GM19397 (cell line): ENCODE measurements around the gene ADSS1.
A peak's percentile ranks its signal among the peaks of the same experiment; 100 is the strongest.
"Not testable (repeated sequence)": the region's sequence is repeated elsewhere in the genome, so short reads cannot be mapped to it uniquely, and the experiment has no call there.

Experiments
- ATAC-seq: cut with Tn5 transposase; IDR thresholded peaks from one replicate; pipeline ENCODE4 v1.9.1; 2021; ENCODE audit warnings: mild to moderate bottlenecking, moderate library complexity; ENCODE audit not compliant: unreplicated experiment

The ADSS1 gene

GRCh38 chr14:104746071-104746545 lies 22.1 kb downstream of the ADSS1 start:
- ATAC-seq, result no peak

DNA sequence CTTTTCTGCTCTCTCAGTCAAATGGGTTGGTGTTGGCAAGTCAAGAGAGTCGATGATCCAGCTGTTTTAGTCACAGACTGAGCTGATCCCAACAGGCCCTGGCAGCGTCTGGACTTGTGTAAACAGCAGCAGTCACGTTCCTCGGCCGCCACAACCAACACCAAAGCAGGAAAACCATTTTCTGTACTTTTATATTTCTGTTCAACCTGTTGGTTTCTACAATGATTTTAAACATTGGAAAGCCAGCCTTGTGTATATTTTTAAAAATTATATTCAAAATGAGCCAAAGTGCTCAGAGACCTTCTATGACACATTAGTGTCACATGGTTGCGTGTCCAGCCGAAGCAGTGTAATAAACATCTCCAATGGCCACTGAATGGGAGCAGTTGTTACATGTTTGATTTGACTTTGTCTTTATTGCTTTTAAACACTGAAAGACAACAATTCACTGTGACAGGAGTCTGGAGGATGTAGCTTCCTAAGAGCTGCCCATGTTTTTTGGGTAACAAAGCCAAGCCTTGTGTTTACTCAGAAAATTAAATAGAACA lies 23.0 kb downstream of the ADSS1 start:
- ATAC-seq, result no peak

GRCh38 chr14:104747876-104748275 lies 23.8 kb downstream of the ADSS1 start:
- ATAC-seq, result no peak

DNA sequence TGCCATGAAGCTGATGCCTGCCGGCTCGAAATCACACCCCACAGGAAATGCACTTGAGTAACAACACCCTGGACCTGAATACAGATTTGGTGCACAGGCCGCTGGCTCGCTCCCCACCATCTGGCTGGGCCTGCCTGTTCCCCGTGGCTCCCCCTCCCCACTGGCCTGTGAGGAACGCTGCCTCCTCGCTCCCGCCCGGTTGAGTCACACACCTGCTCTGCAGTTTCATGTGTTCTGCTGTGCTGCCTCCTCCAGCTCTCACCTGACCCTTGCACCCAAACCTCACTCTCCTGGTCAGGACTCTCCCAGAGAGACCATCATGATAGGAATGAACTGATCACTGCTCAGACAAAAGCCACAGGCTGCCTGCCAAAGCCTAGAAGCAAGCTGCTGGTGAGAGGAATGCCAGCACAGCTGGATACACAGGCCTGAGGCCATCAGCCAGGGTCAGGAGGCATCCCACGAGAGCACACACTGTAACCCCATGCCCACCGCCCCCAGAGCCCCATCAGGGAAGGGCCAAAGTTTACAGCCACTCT lies 25.2 kb downstream of the ADSS1 start:
- no peak for ATAC-seq

GRCh38 chr14:104750056-104750752 lies 26.2 kb downstream of the ADSS1 start:
- ATAC-seq, result no peak

GRCh38 chr14:104750753-104751057 lies 26.7 kb downstream of the ADSS1 start:
- ATAC-seq, result not testable (repeated sequence)

DNA sequence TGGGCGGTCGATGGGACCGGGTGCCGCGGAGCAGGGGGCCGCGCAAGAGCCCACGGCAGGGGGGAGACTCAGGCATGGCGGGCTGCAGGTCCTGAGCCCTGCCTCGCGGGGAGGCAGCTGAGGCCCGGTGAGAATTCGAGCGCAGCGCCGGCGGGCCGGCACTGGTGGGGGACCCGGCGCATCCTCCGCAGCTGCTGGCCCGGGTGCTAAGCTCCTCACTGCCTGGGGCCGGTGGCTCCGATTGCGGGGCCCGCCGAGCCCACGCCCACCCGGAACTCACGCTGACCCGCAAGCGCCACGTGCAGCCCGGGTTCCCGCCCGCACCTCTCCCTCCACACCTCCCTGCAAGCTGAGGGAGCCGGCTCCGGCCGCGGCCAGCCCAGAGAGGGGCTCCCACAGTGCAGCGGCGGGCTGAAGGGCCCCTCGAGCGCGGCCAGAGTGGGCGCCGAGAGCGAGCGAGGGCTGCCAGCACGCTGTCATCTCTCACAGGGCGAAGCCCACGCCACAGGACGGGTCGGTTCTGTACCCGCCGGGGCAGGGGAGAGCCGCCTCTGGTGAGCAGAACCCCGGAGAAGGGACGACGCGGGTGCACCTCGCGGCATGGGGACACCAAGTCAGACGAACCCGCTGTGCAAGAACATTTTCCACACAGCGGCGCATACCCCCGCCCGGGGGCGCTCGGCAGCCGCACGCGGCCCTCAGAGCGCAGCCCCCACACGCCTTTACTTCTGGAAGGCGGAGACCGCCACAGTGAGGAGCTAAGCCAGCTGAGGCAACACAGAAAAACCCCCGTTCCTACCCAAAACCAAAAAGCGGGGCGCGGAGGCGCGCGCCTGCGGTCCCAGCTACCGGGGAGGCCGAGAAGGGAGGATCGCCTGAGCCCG lies 27.8 kb downstream of the ADSS1 start:
- no peak for ATAC-seq

DNA sequence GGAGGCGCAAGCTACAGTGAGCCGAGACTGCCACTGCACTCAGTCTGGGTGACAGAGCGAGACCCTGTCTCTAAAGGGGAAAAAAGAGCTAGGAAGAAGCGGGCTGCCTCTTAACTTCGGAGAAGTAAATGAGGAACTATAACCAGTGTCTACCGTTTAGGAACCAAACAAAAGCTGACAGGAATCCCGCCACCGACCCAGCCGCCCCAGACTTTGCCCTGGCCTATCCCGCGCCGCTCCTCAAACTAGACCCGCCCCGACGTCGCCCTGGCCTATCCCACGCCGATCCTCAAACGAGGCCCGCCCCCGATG lies 28.4 kb downstream of the ADSS1 start:
- ATAC-seq, result no peak

GRCh38 chr14:104752735-104753527 lies 28.9 kb downstream of the ADSS1 start, which contains the start of gene SIVA1:
Gene SIVA1 (plus strand): TSS chr14:104753147. CDS start chr14:104753202, 55 bp downstream.
- peak; percentile 89 for ATAC-seq

- ATAC-seq, result no peak
Measured at GRCh38 chr14:104753528-104754212, 29.6 kb downstream of the ADSS1 start.

- no peak for ATAC-seq
Measured at GRCh38 chr14:104754213-104754851, 30.3 kb downstream of the ADSS1 start.

GRCh38 chr14:104755621-104756020 lies 31.6 kb downstream of the ADSS1 start:
- no peak for ATAC-seq

GRCh38 chr14:104756477-104757237 lies 32.6 kb downstream of the ADSS1 start:
- no peak for ATAC-seq

- no peak for ATAC-seq
Measured at GRCh38 chr14:104757238-104757585, 33.2 kb downstream of the ADSS1 start.

GRCh38 chr14:104757681-104758392 lies 33.8 kb downstream of the ADSS1 start:
- no peak for ATAC-seq

DNA sequence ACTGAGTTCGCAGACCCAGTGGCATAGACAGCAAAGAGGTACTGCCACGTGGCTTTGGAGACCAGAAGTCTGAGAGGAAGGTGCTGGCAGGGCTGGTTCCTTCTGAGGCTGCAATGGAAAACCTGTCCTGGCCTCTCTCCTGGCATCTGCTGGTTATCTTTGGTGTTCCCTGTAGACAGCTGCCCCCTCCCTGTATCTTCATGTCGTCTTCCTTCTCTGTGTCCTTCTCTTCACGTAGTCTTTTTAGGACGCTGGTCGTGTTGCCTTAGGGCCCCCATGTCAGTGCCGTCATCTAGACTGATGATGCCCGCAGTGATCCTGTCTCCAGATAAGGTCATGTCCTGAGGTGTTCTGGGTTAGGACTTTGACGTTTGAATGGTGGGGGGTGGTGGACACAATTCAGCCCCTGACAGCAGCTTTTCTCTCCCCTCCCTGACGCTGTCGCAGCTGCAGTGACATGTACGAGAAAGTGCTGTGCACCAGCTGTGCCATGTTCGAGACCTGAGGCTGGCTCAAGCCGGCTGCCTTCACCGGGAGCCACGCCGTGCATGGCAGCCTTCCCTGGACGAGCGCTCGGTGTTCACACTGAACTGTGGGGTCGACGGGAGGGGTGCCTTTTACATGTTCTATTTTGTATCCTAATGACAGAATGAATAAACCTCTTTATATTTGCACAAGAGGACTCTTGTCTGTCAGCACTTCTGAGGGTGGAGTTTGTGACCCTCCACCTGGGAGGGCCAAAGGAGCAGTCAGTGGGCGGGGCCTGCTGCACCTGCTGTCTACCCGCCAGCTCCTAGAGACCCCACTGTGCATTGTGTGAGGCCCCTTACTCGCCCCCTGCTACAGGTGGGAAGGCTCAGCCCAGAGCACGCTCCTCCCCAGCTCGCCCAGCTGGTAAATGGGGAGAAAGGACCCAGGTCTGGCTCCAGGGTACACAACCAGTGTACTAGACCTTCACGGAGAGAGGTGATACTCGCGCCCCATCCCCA lies 35.2 kb downstream of the ADSS1 start:
- no peak for ATAC-seq

GRCh38 chr14:104765517-104765916 lies 41.5 kb downstream of the ADSS1 start:
- no peak for ATAC-seq
